Loucy (cell line): Measurements from ENCODE around the gene TMEM14A.

Experiments
- H2AFZ ChIP-seq: fragments of 200-600 bp; sonication (generic); 2 replicates; pipeline ENCODE4 v1.6.0; 2016; ENCODE audit warnings: antibody characterized with exemption, mild to moderate bottlenecking, low read length, moderate library complexity
- H3F3A ChIP-seq: fragments of 200-600 bp; 2 replicates; pipeline ENCODE4 v1.6.0; 2016; ENCODE audit warnings: antibody characterized with exemption, low read depth, mild to moderate bottlenecking
- H3K27me3 ChIP-seq: fragments of 200-600 bp; sonication (generic); 2 replicates; pipeline ENCODE4 v1.6.1; 2014; ENCODE audit warnings: low read length, mild to moderate bottlenecking; ENCODE audit not compliant: insufficient read depth, poor library complexity, severe bottlenecking
- H3K36me3 ChIP-seq: fragments of 200-600 bp; sonication (generic); 2 replicates; pipeline ENCODE4 v1.6.1; 2016; ENCODE audit warnings: low read length; ENCODE audit not compliant: insufficient read depth
- H3K4me1 ChIP-seq: fragments of 200-600 bp; sonication (generic); 2 replicates; pipeline ENCODE4 v1.5.1; 2014; ENCODE audit warnings: low read length, mild to moderate bottlenecking; ENCODE audit not compliant: insufficient read depth, poor library complexity, severe bottlenecking
- H3K4me2 ChIP-seq: fragments of 200-600 bp; sonication (generic); 2 replicates; pipeline ENCODE4 v1.6.0; 2014; ENCODE audit warnings: antibody characterized with exemption, low read length, low read depth, mild to moderate bottlenecking; ENCODE audit not compliant: poor library complexity, severe bottlenecking
- H3K4me3 ChIP-seq: fragments of 200-600 bp; sonication (generic); 2 replicates; pipeline ENCODE4 v1.5.1; 2014; ENCODE audit warnings: low read length, mild to moderate bottlenecking, mixed read lengths; ENCODE audit not compliant: poor library complexity, severe bottlenecking
- H3K79me2 ChIP-seq: fragments of 200-600 bp; sonication (generic); 2 replicates; pipeline ENCODE4 v1.6.1; 2014; ENCODE audit warnings: low read length; ENCODE audit not compliant: insufficient read depth
- H3K9ac ChIP-seq: fragments of 200-600 bp; sonication (generic); 2 replicates; pipeline ENCODE4 v1.6.0; 2014; ENCODE audit warnings: mild to moderate bottlenecking, low read depth, low read length, moderate library complexity; ENCODE audit not compliant: poor library complexity, severe bottlenecking
- H3K9me2 ChIP-seq: fragments of 200-600 bp; sonication (generic); replicated peaks from 2 replicates; pipeline ENCODE4 v1.6.1; 2016; ENCODE audit warnings: low read depth, low read length, mixed read lengths
- H3K9me3 ChIP-seq: fragments of 200-600 bp; sonication (generic); 2 replicates; pipeline ENCODE4 v1.6.1; 2014; ENCODE audit warnings: mild to moderate bottlenecking, antibody characterized with exemption, low read length, low read depth; ENCODE audit not compliant: insufficient read depth
- H4K20me1 ChIP-seq: fragments of 200-600 bp; sonication (generic); 2 replicates; pipeline ENCODE4 v1.6.0; 2014; ENCODE audit warnings: antibody characterized with exemption, low read length, mild to moderate bottlenecking; ENCODE audit not compliant: insufficient read depth, poor library complexity, severe bottlenecking
- CTCF ChIP-seq: fragments of 200-600 bp; sonication (generic); conservative IDR thresholded peaks from 2 replicates; pipeline ENCODE4 v1.5.1; 2014; ENCODE audit warnings: mild to moderate bottlenecking, antibody characterized with exemption, low read length
- EZH2phosphoT487 ChIP-seq: fragments of 200-600 bp; IDR thresholded peaks from 2 replicates; pipeline ENCODE4 v1.6.1; 2018; ENCODE audit warnings: antibody characterized with exemption, mild to moderate bottlenecking, moderate library complexity, borderline replicate concordance

TMEM14A gene

GRCh38 chr6:52734072-52734471, 63.2 kb downstream of the TMEM14A start:
- Histone ChIP-seq H3K79me2 (no peaks in the 10 kb centered on the region), H3K4me1 (no peaks in the 10 kb centered on the region), H3K9me2 (no peaks in the 10 kb centered on the region), H3K4me3 (no peak overlapping the region), H3K4me2 (no peak overlapping the region), H3F3A (no peaks in the 10 kb centered on the region), H4K20me1 (no peaks in the 10 kb centered on the region), H3K27me3 (no peaks in the 10 kb centered on the region), H3K36me3 (no peaks in the 10 kb centered on the region), H3K9ac (no peak overlapping the region), H2AFZ (no peak overlapping the region), H3K9me3 (no peaks in the 10 kb centered on the region)
- no peak for TF ChIP-seq CTCF
- TF ChIP-seq EZH2phosphoT487, result no peak

- Histone ChIP-seq H4K20me1 (no peaks in the 10 kb centered on the region), H3K4me3 (no peak overlapping the region), H3F3A (no peaks in the 10 kb centered on the region), H3K9me2 (no peaks in the 10 kb centered on the region), H3K4me2 (no peak overlapping the region), H3K9me3 (no peaks in the 10 kb centered on the region), H2AFZ (no peak overlapping the region), H3K27me3 (no peaks in the 10 kb centered on the region), H3K36me3 (no peaks in the 10 kb centered on the region), H3K4me1 (no peaks in the 10 kb centered on the region), H3K9ac (no peak overlapping the region), H3K79me2 (no peaks in the 10 kb centered on the region)
- TF ChIP-seq EZH2phosphoT487 (no peak), CTCF (no peak)
Observed at GRCh38 chr6:52735071-52735470, 64.2 kb downstream of the TMEM14A start.

- Histone ChIP-seq H3K4me2 (no peak overlapping the region), H3K36me3 (no peaks in the 10 kb centered on the region), H3K9me3 (no peaks in the 10 kb centered on the region), H3F3A (no peaks in the 10 kb centered on the region), H4K20me1 (no peaks in the 10 kb centered on the region), H3K79me2 (no peaks in the 10 kb centered on the region), H3K9ac (no peak overlapping the region), H3K4me1 (no peaks in the 10 kb centered on the region), H2AFZ (no peak overlapping the region), H3K27me3 (no peaks in the 10 kb centered on the region), H3K9me2 (no peaks in the 10 kb centered on the region), H3K4me3 (no peak overlapping the region)
- no peak for TF ChIP-seq EZH2phosphoT487
- no peak for TF ChIP-seq CTCF
Observed at GRCh38 chr6:52736145-52736544, 65.2 kb downstream of the TMEM14A start.
